Kidney glomerular epithelial cell (primary cell): Measurements from ENCODE around the gene RPTOR.
A peak's percentile ranks its signal among the peaks of the same experiment; 100 is the strongest.

Experiments
- DNase-seq: peaks from one replicate; lab custom pipeline; 2025; lab: John Stamatoyannopoulos, UW

The RPTOR gene

DNA sequence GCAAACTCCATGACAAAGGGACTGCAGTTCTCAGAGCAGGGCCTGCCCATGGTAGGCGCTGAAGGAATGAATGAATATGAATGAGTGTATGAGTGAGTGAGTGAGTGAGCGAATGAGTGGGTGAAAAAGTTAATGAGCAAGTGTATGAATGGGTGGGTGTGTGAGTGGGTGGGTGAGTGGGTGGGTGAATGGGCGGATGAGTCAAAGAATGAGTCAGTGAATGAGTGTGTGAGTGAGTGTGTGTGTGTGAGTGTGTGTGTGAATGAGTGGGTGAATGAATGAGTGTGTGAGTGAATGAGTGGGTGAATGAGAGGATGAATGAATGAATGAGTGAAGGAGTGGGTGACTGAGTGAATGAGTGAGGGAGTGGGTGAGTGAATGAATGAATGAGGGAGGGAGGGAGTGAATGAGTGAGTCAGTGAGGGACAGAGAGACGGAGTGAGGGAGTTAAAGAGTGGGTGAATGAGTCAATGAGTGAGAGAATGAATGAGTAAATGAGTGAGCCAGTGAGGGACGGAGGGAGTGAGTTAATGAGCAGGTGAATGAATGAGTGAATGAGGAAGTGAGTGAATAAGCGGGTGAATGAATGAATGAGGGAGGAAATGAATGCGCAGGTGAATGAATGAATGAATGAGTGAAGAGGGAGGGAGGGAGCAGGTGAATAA lies 435.9 kb downstream of the RPTOR start:
- no peak for DNase-seq

DNA sequence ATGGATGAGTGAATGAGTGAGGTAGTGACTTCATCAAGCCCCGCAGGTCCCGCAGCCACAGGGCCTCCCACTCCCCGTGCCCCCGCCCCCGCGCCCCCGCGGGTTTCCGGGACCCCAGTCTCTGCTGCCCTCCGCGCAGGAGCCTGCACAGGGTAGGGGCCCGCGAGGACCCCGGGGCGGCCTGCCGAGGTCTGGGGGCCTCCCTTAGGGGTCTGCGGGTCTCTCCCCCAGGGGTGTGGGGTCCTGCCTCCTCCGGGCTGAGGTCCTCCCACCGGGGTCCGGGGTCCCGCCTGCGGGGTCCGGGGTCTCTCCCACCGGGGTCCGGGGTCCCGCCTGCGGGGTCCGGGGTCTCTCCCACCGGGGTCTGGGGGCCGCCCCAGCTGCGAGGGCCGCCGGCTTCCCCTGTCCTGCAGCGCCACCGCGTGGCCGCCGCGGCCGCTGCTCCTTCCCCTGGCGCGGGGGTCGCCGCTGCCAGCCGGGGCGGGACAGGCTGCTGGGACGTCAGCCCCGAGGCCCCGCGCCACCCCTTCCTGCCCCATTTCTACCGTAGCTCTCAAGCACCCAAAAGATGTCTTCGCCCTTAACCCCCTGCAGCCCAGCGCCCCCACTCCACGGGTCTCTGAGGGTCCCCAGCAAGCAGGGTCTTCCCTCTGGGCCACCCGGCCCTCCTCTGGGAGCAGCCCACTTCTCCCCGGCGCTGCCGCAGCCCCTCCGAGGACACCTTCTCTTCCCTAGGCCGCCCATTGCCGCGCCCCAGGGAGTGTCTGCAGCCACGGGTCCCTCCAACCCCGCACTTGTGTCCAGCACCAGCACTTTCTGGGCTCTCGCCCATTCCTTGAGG lies 436.6 kb downstream of the RPTOR start:
- DNase-seq: no peak

DNA sequence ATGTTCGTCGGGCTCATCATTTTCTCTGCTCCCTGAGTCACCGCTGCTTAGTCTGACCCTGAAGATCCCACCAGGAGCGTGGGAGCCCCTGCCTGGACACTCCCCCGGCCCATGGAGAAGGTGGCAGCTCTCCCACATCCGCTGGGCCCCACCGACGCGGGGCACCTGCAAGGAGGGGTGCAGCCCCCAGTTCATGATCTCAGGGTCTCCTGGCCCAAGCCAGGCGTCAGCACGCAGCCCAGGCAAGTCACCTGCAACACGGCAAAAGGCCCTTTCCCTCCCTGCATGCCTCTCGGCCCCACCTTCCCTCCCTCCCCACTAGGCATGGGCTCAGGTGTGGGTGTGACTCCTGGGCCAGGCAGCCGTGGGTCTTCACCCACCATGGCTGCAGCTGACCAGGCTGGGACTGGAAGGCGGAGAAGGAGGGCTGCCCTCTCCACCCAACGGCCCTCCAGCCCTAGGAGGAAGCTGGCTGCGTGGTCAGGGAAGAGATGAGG lies 437.3 kb downstream of the RPTOR start:
- DNase-seq: no peak

DNA sequence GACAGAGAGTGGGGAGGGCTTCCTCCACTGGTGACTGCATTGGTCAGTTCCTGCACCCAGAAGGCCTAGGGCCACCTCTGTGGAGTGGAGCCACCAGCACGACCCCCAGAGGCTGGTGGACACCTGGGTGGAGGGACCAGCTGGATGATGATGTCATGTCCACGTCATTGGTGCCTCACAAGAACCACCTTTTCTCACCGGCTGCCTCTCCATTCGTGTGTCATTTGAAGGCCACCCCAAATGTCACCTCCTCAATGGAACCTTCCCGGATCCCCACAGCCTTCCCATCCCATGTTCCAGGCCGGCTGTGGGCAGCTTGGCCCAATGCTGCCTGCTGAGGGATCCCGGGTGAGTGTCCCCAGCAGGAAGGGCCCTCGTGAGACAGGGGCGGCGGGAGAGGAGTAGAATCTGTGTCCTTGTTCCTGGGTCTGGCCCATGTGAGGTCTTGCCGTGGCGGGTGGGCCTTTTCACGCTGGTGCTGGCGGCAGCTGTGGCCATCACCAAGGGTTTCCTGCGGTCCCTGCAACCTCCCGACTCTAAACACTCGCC lies 437.9 kb downstream of the RPTOR start:
- DNase-seq: no peak

DNA sequence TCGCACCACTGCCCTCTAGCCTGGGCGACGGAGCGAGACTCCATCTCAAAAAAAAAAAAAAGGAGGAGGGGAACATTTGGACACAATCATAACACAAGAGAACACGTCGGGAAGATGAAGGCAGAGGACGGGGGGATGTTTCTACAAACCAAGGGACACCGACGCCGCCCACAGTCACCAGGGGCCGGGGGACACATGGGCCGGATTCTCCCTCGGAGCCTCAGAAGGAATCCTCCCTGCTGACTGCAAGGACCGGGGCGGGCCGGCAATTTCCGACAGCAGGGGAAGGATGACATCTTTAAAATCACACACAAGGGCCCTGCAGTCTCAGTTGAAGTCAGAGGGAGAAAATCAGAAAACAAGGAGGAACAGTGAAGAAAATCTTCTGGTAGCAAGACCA lies 438.9 kb downstream of the RPTOR start:
- no peak for DNase-seq

DNA sequence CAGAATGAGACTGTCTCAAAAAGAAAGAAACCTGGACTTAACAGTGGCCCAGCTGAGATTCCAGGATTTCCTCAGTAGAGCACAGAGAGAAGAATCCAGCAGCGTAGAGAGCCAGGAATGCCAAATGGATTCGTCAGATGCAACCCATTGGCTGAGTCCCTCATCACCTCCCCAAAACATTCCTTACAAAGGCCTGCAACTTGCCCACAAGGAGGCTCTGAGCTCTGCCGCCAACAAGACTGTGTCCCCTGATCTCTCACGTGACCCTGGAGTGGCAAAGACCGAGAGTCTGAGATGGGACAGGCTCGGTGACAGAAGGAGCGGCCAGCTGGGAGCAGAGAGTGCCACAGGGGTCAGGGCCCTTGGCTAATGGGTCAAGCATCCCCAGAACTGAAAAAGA lies 440.1 kb downstream of the RPTOR start:
- DNase-seq: no peak

DNA sequence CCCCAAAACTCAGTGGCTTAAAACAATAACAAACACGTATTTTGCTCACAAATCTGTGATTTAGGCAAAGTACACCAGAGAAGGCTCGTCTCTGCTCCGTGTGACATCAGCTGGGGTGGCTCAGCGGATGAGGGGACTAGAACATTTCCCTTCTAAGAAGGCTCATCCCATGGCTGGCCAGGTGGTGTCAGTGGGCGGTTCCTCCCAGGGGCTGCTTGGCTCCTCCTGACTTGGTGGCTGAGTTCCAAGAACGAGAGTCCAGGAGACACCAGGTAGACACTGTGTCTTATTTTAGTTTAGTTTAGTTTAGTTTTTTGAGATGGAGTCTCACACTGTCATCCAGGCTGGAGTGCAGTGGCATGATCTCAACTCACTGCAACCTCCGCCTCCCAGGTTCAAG lies 441.4 kb downstream of the RPTOR start:
- DNase-seq: no peak

DNA sequence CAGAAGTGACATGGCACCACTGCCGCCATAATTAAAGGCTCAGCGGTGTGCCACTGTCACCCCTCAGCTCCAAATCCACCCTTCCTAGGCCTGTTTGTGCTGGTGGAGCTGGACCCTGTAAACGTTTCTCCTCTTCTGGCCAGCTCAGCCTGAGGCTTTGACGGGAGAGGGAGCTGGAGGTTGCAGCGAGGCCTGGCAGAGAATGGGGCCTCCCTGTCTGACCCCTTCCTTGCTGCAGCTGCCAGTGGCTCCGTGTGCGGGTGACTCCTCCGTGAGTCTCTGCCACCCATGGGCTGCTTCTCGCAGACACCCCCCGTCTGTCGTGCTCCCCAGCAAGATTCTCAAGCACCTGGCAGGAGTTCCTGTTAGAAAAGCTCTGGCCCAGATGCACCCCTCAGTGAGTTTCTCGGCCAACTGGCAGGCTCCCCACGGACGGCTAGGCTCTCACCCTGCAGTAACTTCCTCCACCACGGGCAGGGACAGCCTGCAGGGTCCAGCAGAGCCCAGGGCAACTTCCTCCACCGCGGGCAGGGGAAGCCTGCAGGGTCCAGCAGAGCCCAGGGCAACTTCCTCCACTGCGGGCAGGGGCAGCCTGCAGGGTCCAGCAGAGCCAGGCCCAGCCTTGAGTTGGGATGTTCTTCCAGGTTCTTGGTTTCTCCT lies 442.3 kb downstream of the RPTOR start:
- DNase-seq: no peak

DNA sequence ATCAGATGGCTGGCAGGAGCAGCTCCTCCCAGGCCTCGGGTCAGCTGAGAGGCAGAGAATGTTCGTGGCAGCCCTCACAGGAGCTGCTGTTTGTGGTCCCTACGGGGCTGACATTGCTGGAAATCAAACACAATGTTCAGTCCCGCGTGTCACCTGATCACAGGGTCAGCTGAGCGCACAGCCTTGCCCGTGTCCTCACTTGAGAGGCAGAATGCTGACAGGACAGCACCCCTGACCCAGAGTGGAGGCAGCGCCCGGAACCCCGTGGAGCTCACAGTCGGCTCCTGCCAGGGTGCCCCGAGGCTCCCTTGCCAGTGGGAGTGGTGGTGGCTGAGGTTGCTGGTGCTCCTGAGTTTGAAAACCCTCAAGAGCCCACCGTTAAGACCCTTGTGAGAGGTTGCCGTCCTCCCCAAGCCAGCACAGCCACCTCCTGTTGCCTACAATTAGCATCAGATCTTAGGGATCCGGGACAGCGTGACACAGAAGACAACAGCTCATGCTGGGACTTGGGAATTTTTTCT lies 443.4 kb downstream of the RPTOR start:
- DNase-seq: no peak

DNA sequence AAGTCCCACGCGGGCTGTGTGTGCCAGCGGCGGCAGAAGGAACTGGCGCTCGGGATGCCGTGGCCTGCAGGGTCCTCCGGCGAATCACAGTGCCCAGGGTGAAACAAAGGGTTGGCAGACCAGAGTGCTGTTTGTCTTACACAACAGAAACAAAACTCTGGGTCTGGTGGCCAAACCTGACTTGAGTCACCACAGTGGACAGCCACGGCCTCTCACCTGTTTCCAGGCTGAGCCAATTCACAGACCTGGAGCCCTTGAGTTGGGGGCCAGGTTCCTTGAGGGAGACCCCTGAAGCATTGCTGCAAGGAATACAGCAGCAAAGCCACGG lies 444.9 kb downstream of the RPTOR start:
- DNase-seq: no peak

DNA sequence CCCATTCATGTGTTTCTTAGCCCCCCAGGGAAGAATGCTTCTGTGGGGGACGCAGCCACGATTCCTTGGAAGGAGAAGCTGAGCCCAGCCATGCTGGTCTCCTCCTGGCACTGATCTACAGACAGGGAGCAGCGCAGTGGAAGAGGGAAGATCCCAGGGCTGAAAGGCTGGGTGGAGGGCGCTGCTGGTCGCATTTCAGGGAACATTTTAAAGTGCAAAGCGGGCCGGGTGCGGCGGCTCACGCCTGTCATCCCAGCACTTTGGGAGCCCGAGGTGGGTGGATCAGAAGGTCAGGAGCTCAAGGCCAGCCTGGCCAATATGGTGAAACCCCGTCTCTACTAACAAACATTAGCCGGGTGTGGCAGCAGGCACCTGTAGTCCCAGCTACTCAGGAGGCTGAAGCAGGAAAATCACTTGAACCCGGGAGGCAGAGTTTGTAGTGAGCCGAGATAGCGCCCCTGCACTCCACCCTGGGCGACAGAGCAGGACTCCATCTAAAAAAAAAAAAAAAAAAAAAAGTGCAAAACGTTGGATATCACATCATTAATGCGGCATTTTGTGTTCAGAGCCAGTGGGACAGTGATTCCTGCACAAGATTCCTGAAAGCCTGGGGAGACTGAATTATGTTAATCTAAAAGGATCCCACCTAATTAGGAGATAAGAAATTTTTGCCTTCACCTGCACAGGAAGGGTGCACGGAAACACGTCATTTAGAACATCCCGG lies 446.4 kb downstream of the RPTOR start:
- DNase-seq: no peak

DNA sequence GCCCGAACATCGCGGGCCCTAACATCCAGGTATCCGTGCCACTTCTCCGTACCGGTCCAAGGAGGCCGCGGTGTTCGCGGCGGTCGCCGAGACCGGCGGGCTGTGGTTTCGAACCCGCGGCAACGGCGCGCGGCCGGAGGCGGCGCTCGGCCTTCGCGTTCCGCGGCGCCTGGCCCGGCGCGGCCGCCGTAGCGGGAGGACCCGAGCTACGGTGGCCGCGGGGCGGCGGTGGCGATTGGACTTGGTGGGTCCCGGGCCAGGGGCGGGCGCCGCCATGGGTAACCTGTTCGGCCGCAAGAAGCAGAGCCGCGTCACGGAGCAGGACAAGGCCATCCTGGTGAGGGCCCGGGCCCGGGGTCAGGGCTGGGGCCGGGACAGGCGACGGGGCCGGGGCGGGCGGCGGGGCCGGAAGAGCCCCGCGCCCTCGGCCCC lies 447.0 kb downstream of the RPTOR start, which contains the start of gene CHMP6:
CHMP6 (plus strand) TSS at position 197 of the 432 bp plus-strand sequence; CDS start at position 275, 78 bp downstream.
- DNase-seq: peak; percentile 50

DNA sequence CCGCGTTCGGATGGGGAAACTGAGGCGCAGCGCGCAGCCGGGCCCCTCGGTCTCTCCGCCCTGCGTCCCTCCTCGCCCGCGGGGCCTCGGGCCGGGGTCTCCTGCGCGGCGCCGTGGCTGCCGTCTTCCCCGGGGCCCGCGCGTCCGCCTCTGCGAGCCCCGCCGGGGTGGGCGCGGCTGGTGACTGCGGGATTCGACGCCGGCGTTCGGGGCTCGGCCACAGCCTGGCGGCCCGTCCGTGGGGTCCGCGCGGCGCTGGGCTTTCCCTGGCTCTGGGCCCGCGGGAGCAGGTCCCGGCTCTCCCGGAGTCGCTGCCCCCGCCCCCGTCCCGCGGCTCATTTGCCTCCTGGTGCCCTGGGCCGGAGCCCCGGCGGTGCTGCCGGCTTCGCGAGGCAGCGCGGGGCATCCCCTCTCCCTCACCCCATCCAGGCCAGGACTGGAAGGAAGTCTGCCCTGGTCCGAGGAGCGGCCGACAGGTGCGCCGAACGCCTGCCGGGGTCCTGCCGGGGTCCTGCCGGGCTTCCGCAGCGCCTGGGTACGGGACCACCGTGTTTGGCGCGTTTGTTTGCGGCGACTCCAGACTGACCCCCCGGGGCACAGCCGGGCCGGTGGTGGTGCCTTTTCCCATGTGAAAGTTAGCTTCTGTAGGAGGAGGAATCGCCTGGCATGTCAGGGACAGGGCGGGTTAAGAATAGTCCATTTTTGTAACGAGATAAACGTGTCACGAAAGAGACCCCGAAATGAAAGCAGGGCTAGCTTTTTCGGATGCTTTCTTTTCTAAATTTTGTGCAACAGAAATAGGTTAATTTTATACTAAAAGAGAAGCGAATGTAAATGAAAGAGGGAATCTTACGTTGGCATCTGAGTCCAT lies 447.7 kb downstream of the RPTOR start:
- no peak for DNase-seq

DNA sequence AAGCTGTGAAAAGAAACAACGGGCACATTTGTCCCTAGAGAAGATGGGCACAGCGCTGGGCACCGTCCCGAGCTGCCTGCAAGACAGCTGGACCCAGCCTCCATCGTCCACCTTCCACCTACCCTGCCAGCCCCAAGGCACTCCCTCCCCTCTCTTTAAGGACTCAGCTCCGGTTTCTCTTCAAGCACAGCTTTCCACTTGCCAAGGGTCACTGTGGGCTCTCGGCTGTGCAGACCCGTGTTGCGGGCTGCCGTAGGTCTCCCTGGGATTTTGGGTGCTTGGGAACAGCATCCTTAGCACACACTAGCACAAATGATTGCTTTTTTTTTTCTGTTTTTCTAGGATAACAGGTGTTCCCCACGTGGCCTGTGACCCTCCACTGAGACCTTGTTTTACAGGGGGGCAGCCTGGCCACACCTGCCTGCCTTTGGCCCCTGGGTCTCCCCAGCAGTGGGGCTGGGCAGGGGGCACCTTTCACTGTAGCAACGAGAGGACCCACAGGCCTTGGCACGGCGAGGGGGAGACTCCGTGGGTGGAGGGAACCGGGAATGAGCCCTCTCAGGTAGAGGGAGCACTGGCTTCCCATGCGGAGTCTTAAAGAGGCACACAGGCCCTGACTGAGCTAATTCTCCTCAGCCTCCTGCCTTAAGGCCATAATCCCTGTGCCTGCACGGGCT lies 448.4 kb downstream of the RPTOR start:
- DNase-seq: no peak

DNA sequence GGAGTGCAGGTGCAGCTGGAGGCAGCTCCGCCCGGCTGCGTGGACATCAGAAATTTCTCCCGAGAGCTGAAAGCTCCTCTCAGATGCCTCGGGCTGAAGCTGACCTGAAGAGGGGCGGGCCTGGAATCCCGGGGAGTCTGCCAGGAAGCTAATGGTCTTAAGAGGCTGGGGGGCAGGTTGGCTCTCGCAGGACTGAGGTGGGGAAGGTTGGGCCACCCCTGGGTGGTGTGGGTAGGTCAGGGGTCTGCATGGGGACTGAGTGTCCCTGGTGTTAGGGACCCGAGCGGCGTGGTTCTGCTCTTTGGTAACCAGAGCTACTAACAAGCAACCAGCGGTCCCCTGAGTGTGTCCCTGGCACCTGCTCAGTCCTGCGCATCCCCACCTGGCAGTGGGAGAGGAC lies 450.5 kb downstream of the RPTOR start:
- DNase-seq: no peak

DNA sequence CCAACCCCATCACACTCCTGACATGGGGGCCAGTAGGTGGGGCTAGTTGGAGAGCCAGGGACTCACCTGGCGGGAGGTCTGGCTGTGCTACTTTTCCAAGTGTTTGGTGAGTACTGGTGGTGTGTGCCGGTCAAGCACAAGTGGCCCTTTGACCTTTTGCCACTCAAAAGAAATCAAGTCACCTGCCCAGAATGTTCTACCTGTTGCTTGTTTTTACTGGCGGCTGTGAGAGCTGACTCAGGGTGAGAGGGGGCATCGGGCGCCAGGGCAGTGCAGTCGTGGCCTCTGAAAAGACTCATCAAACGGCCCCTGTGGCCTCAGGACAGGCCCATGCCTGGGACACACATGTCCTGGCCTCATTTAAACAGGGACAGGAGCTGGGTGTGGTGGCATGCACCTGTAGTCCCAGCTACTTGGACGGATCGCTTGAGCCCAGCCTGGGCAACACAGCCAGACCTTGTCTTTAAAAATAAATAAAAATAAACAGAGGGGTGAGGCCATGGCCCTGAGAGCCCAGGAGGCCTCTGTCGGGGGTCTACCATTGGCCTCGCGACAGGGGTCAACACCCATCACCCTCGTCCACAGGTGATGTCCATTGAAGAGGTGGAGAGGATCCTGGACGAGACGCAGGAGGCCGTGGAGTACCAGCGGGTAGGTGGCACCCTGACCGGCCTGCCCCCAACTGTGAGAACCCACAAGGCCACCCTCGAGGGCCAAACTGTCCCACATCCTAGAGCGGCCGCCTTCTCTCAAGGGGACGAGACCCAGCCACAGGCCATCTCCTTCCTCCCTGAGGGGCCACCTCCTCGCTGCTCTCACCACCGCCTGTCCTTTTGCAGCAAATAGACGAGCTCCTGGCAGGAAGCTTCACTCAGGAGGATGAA lies 452.0 kb downstream of the RPTOR start:
- no peak for DNase-seq

DNA sequence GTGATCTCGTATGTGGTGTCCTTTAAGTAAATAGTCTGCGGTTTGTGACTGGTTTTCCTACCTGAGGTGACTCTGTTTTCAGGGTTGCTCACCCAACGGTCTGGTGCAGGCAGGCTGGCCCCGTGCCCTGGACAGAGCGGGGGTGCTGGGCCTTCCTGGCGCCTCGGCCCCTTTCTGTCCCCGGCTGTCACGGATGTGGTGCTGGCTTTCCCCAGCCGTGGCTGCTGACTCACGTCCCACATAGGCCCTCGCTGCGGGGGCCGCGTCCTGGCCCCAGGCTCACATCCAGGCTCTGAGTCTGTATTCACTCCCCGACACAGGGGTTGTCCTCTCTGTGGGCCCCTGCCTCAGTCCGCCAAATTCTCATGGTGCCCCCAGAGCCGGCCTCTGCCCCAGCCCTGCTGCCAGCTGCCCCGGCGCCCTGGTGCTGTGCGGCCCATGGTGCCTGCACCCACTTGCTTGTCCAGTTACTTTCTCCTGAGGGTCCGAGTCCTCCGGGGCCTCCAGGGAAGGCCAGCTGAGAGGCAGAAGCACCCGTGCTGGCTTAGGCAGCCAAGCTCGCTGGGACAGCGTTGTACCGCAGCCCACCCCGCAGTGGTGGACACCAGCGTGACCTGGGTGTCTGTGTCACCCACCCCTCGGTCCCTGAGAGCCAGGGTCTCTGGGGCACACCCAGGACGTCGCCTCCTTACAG lies 452.9 kb downstream of the RPTOR start:
- no peak for DNase-seq

DNA sequence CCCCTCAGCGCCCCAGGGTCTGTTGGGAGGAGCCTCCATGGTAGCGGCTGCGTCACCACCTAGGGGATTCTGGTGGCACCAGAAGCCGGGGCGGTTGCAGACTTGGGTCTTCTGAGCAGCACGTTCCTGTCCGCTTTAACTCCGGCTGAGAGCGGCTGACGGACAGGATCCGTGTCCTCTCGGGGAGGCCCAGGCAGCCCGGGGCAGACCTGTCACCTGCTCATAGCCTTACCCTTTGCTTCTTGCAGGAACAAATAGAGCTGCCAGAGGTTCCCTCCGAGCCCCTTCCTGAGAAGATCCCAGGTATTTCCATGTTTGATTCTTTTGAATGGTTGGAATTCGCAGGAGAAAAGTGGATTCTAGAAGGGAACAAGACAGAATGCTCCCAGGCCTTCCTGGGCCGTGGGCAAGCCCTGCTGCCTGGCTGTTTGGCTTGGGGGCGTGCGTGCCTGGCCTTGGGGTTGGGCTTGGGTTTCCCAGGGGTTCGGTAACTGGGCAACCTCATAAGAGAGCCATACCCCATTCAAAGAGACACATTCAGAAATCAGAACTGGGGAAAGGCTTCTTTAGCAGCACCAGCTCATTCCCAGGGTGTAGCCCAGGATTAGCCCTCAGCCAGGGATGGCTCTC lies 453.6 kb downstream of the RPTOR start:
- no peak for DNase-seq
